HG03460 (cell line): Measurements from ENCODE around the gene ARSI.

Experiments
- ATAC-seq: cut with Tn5 transposase; IDR thresholded peaks from one replicate; pipeline ENCODE4 v1.9.1; 2021; ENCODE audit not compliant: unreplicated experiment

ARSI gene

DNA sequence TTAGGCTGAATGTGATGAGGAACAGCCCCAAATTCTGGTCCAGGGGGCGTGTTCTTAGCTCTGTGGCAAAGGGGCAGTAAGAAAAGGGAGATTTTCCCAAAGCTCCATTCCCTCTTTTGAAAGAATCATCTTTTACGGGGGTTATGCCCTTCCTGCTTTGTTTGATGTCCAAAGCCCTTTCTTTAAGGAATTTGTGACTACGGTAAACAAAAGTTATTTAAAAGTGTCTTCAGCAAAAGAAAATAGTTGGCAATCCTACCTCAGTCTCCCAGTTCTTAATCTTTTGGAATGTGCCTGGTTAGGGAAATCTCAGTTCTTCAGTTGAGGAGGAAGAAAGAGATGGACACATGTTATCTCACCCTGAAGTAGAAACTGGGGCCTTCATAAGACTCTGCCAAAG lies 24.4 kb upstream of the ARSI start:
- ATAC-seq, result no peak

GRCh38 chr5:150326707-150327106 lies 24.0 kb upstream of the ARSI start:
- ATAC-seq, result no peak

DNA sequence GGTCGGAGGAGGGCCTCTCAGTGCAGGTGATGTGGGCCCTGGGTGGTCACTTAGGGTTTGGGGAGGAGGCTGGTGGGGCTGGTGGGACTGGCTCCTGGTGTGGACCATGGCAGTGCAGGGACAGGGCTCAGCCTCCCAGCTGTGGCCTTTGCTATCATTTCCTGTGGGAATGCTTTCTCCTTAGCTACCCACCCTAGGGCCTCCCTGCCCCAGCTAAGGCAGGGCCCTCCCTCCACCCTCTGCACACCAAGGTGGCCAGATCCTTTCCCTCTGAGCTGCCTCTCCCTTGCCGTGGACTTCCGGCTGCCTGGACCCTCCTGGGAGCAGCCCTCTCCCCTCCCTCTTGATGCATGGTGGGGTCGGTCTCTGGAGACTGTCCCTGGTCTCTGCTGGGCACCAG lies 22.7 kb upstream of the ARSI start:
- ATAC-seq, result no peak

DNA sequence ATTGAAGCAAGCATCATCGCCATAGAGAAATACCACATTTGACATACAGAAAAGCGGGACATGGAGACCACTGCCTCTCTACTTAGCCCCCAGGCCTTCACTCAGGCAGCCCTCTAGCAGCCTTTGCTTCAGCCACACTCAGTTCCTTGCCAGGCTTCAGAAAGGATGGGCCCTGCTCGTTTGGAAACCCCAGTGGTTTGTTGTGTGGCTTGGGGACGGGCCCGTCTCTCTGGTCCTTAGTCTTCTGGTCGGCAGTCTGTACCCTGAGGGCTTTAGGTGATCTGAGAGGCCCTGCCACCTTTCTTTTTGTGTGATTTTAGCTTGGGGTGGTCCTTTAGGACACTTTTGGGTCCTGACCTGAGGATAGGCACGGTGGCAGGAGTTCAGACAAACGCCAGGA lies 21.1 kb upstream of the ARSI start:
- ATAC-seq, result no peak

DNA sequence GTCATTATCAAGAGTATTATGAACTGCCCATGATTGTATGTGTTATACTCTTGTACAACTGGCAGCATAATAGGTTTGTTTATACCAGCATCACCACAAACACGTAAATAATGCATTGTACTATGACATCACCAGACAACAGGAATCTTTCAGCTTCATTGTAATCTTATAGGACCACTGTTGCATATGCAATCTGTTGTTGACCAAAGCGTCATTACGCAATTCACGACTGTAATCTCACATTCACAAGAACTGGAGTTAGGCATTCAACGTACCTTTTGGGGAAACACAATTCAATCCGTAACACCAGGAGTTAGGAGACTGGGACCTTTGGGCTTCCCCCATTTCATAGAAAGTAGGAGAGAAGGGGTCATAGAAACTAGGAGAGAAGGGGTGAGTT lies 20.4 kb upstream of the ARSI start:
- no peak for ATAC-seq

GRCh38 chr5:150322202-150322601 lies 19.5 kb upstream of the ARSI start:
- ATAC-seq, result no peak

GRCh38 chr5:150321784-150322183 lies 19.1 kb upstream of the ARSI start:
- ATAC-seq, result no peak

DNA sequence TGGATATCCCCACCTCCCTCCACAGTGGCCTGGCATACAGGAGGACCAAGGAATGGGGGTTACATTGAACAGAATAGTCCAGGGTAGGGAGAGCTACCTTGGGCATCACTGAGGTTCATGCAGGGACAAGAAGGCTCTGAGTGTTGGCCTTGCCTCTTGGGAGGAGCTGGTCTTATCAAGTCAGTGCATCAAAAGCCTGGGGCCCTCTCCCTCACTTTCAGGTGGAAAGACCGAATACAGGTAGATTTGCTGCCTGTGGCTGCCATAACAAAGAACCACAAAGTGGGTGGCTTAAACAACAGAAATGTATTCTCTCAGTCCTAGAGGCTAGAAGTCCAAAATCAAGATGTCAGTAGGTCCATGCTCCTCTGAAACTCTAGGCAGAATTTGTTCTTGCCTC lies 18.5 kb upstream of the ARSI start:
- no peak for ATAC-seq

- no peak for ATAC-seq
Observed at GRCh38 chr5:150320044-150320613, 17.4 kb upstream of the ARSI start.

DNA sequence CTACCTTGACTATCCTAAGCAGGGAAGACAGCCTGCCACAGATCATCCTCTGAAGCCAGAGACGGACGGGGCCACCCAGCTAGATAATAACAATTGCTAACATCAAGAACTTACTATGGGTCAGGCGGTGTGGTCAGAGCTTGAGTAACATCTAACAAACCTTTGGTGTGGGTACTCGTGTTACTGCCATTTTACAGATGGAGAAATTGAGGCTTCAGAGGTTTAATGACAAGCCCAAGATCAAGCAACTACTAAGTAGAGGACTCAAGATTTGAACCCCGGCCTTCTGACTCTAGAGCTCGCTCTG lies 16.7 kb upstream of the ARSI start:
- ATAC-seq, result no peak

- ATAC-seq, result no peak
Observed at GRCh38 chr5:150318613-150319483, 16.1 kb upstream of the ARSI start.

- no peak for ATAC-seq
Observed at GRCh38 chr5:150317048-150318003, 14.6 kb upstream of the ARSI start.

- no peak for ATAC-seq
Observed at GRCh38 chr5:150316320-150316719, 13.6 kb upstream of the ARSI start.

DNA sequence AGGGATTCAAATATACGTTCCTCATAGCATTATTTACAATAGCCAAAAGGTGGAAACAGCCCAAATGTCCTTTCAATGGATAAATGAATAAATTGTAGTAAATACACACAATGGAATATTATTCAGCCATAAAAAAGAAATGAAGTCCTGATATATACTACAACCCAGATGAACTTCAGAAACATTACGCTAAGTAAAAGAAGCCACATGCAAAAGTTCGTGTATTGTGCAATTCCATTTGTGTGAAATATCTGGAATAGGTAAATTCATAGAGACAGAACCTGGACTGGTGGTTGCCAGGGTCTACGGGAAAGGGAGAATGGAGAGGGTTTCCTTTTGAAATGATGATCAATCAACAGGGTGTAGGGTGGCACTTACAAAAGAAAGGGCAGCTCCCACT lies 12.5 kb upstream of the ARSI start:
- ATAC-seq, result no peak

- no peak for ATAC-seq
Observed at GRCh38 chr5:150313921-150314716, 11.4 kb upstream of the ARSI start.

GRCh38 chr5:150313501-150313900 lies 10.8 kb upstream of the ARSI start:
- no peak for ATAC-seq

DNA sequence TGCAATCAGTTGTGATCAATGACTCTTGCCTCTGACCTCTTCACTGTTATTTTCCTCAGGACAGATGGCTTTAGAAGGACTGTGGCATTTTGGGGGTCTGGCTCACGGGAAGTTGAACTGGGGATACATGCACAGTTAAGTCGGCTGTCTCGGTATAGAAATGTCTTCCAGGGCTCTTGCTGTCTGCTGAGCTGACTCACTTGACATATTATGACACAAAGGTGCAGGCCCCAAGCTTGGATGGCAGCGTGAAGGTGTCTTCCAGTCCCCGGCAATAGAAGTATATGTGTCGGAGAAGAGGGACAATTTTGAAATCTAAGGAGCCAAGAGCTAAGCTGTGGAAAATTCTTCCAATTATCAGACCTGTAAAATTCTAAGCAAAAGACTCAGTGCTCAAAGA lies 9.8 kb upstream of the ARSI start:
- ATAC-seq, result no peak

- ATAC-seq, result no peak
Observed at GRCh38 chr5:150311015-150311692, 8.4 kb upstream of the ARSI start.

- no peak for ATAC-seq
Observed at GRCh38 chr5:150310246-150310645, 7.5 kb upstream of the ARSI start.

DNA sequence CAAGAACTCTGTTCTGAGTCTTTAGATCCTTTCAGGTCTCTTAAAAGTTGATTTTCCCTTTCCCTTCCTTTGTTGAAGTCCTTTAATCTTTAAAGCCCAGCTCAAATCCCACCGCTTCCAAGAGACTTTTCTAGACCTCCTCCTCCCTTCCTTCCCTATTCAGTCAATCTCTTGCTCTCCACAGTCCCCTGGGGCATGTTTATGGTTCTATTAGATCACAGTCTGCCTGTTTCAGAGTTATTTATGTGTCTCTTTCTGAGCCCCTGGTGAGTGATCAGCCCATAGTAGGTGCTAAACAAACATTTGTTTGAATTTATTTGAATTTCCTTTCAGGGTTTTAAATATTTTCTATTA lies 7.2 kb upstream of the ARSI start:
- ATAC-seq, result no peak
